GM06990 (cell line): ENCODE measurements around the gene MDH1.
"Not testable (repeated sequence)": the region's sequence is repeated elsewhere in the genome, so short reads cannot be mapped to it uniquely, and the experiment has no call there.

Experiments used
- DNase-seq: peaks from one replicate; pipeline ENCODE4 v3.0.0-alpha.2; 2011; ENCODE audit not compliant: insufficient read length; ENCODE audit errors: extremely low read depth
- H3K27me3 ChIP-seq: replicated peaks from 2 replicates; pipeline ENCODE4 v1.6.0; 2011; ENCODE audit warnings: low read length; ENCODE audit not compliant: control insufficient read depth, insufficient read depth
- H3K36me3 ChIP-seq: 2 replicates; pipeline ENCODE4 v1.5.1; 2011; ENCODE audit warnings: low read length; ENCODE audit not compliant: control insufficient read depth, insufficient read depth
- H3K4me3 ChIP-seq: replicated peaks from 2 replicates; pipeline ENCODE4 v1.5.1; 2011; ENCODE audit warnings: low read depth, mild to moderate bottlenecking, control low read depth, low read length
- TF ChIP-seq, protein P1 (sequence below): IDR thresholded peaks from 2 replicates; pipeline ENCODE4 v1.5.1; 2011; ENCODE audit warnings: low read length, control low read depth, mild to moderate bottlenecking, inconsistent platforms; ENCODE audit not compliant: insufficient read depth, poor library complexity, severe bottlenecking

Gene MDH1

DNA sequence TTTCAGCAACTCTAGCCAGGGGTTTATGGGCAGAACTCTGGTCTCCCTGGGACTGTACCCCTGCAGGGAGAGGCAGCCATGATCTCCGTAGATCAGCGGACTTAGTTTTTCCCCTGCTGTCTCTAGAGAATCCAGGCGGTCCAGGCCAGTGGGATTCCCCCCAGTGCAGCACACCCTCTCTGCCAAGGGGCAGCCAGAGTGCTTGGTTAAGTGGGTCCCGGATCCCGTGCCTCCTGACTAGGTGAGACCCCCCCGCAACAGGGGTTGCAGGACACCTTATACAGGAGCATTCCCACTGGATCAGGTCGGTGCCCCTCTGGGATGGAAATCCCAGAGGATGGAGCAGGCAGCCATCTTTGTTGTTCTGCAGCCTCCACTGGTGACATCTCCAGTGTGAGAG, 33.5 kb upstream of the MDH1 start:
- no peak for DNase-seq
- H3K4me3 ChIP-seq = no peak overlapping the region
- H3K36me3 ChIP-seq = no peaks in the 10 kb centered on the region
- H3K27me3 ChIP-seq = no peaks in the 10 kb centered on the region
- TF ChIP-seq, protein P1, sequence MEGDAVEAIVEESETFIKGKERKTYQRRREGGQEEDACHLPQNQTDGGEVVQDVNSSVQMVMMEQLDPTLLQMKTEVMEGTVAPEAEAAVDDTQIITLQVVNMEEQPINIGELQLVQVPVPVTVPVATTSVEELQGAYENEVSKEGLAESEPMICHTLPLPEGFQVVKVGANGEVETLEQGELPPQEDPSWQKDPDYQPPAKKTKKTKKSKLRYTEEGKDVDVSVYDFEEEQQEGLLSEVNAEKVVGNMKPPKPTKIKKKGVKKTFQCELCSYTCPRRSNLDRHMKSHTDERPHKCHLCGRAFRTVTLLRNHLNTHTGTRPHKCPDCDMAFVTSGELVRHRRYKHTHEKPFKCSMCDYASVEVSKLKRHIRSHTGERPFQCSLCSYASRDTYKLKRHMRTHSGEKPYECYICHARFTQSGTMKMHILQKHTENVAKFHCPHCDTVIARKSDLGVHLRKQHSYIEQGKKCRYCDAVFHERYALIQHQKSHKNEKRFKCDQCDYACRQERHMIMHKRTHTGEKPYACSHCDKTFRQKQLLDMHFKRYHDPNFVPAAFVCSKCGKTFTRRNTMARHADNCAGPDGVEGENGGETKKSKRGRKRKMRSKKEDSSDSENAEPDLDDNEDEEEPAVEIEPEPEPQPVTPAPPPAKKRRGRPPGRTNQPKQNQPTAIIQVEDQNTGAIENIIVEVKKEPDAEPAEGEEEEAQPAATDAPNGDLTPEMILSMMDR = no peak

DNA sequence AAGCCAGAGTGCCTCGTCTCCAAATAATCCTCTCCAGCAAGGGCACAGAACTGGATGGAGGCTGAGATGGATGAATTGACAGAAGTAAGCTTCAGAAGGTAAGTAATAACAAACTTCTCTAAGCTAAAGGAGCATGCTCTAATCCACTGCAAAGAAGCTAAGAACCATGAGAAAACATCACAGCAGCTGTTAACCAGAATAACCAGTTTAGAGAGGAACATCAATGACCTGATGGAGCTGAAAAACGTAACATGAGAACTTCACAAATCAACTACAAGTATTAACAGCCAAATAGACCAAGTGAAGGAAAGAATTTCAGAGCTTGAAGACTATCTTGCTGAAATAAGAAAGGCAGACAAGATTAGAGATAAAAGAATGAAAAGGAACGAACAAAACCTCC, 32.8 kb upstream of the MDH1 start:
- TF ChIP-seq, protein P1 = no peak
- DNase-seq = no peak
- H3K4me3 ChIP-seq = no peak overlapping the region

DNA sequence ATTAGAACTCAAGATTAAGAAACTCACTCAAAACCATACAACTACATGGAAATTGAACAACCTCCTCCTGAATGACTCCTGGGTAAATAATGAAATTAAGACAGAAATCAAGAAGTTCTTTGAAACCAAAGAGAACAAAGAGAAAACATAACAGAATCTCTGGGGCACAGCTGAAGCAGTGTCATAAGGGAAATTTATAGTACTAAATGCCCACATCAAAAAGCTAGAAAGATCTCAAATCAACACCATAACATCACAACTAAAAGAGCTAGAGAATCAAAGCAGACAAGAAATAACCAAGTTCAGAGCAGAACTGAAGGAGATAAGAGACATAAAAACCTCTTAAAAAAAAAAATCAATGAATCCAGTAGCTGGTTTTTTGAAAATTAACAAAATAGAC, 30.9 kb upstream of the MDH1 start:
- H3K4me3 ChIP-seq, H3K27me3 ChIP-seq, DNase-seq, H3K36me3 ChIP-seq: not testable (repeated sequence)

More for the DNA sequence above, 32.8 kb upstream of the MDH1 start:
- no peaks in the 10 kb centered on the region for H3K36me3 ChIP-seq
- no peaks in the 10 kb centered on the region for H3K27me3 ChIP-seq

DNA sequence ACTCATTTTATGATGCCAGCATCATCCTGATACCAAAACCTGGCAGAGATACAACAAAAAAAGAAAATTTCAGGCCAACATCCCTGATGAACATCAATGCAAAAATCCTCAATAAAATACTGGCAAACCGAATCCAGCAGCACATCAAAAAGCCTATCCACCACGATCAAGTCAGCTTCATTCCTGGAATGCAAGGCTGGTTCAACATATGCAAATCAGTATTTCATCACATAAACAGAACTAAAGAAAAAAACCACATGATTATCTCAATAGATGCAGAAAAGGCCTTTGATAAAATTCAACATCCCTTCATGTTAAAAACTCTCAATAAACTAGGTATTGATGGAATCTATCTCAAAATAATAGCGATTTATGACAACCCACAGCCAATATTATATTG, 29.8 kb upstream of the MDH1 start:
- DNase-seq, H3K27me3 ChIP-seq: not testable (repeated sequence)

DNA sequence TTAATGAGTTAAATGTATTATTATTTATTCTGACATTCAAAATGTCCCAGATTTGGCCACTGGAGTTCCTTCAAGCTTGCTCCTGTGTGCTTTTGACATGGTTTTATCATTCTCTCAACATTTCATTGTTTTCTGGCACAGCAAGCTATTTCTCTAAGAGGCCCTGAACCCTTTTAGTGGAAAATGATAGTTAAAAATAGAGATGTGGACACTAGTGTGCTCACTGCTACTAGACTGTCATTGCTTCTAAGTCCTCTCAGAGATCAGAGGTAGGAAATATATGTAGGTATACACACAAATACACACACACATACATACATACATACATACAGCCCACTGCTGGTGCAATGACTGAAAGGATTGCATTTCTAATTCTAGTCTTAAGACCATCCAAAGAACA, 26.0 kb upstream of the MDH1 start:
- Histone ChIP-seq H3K36me3 (no peaks in the 10 kb centered on the region), H3K27me3 (no peaks in the 10 kb centered on the region), H3K4me3 (no peak overlapping the region)
- TF ChIP-seq, protein P1 = no peak
- no peak for DNase-seq

More for the DNA sequence above, 29.8 kb upstream of the MDH1 start:
- H3K36me3 ChIP-seq, H3K4me3 ChIP-seq: not testable (repeated sequence)

DNA sequence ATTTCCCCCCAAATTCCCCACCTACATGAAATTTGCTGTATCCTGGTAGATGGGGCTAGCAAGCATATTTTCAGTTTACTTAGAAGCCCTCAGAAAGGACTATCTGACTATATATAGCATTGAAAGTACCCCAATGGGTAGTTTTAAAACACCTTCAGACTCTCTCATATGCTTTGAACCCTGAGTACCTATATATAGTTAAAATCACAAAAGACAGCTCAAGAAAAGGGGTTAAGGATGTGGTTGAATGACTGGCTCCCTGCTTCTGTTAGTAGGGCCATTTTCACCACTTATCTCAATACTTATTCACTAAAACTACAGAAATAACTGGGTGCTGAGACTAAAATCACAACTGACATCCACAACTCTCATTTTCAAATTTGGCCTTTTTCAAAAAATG, 19.0 kb upstream of the MDH1 start:
- Histone ChIP-seq H3K36me3 (no peaks in the 10 kb centered on the region), H3K27me3 (no peaks in the 10 kb centered on the region), H3K4me3 (no peak overlapping the region)
- TF ChIP-seq, protein P1 = no peak
- DNase-seq = no peak

DNA sequence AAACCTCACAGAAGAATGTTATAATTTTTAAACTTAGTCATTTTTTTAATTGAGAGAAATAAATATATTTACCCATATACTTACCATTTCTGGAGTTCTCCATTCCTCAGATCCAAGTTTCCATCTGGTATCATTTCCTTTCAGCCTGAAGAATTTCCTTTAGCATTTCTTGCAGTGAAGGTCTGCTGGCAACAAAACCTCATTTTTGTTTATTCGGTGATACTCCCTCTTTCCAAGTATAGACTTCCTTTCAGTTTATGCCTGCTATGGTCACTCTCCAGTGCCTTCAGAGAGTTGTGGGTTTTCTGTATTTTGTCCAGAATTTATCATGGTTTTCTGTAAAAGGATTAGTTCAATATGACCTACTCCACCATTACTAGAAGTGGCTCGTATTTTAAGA, 17.5 kb upstream of the MDH1 start:
- no peak for DNase-seq
- Histone ChIP-seq H3K36me3 (no peaks in the 10 kb centered on the region), H3K4me3 (no peak overlapping the region), H3K27me3 (no peaks in the 10 kb centered on the region)
- TF ChIP-seq, protein P1 = no peak
